ENCODE data around the gene GJD2.

Gene GJD2

DNA sequence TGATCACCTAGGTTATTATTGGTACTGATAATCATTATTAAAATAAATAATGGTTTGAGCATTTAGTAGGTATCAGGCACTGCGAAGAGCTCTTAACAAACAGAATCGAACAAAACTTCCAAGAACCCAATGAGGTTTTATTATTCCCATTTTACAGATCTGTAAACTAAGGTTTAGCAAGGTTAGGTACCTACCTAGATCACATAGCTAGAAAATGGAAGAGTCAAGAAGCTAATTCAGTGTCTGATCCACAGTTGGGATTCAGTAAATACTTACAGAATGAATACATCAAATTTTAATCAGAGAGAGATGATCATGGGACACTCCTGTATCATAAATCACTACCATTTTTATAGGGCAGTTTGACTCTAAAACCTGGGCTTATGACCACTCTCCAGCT is 15.5 kb downstream of the GJD2 start:
- Histone ChIP-seq H3K27me3 (replicated peaks; ENCODE audit: control insufficient read depth, insufficient read depth, low read length) (peaks cover 49% of the 10 kb centered on the region), H3K36me3 (ENCODE audit: control insufficient read depth, insufficient read depth, low read length, severe bottlenecking) (no peaks in the 10 kb centered on the region), H3K9ac (ENCODE audit: low read length) (no peak overlapping the region), H3K4me3 (ENCODE audit: low read length) (no peak overlapping the region), H3K4me1 (ENCODE audit: control insufficient read depth, insufficient read depth, low read length) (peaks cover 3% of the 10 kb centered on the region), H3K9me3 (ENCODE audit: control insufficient read depth, low read length) (no peaks in the 10 kb centered on the region)
- no peak for DNase-seq (ENCODE audit: low read depth)

- no peak overlapping the region for H3K9ac ChIP-seq (ENCODE audit: low read length)
- peaks cover 3% of the 10 kb centered on the region for H3K4me1 ChIP-seq (ENCODE audit: control insufficient read depth, insufficient read depth, low read length)
- peaks cover 43% of the 10 kb centered on the region for H3K27me3 ChIP-seq (replicated peaks; ENCODE audit: control insufficient read depth, insufficient read depth, low read length)
- no peak overlapping the region for H3K4me3 ChIP-seq (ENCODE audit: low read length)
- DNase-seq (ENCODE audit: low read depth) = no peak
- H3K9me3 ChIP-seq (ENCODE audit: control insufficient read depth, low read length) = no peaks in the 10 kb centered on the region
- H3K36me3 ChIP-seq (ENCODE audit: control insufficient read depth, insufficient read depth, low read length, severe bottlenecking) = no peaks in the 10 kb centered on the region
Observed at GRCh38 chr15:34738002-34738401, 16.8 kb downstream of the GJD2 start.

DNA sequence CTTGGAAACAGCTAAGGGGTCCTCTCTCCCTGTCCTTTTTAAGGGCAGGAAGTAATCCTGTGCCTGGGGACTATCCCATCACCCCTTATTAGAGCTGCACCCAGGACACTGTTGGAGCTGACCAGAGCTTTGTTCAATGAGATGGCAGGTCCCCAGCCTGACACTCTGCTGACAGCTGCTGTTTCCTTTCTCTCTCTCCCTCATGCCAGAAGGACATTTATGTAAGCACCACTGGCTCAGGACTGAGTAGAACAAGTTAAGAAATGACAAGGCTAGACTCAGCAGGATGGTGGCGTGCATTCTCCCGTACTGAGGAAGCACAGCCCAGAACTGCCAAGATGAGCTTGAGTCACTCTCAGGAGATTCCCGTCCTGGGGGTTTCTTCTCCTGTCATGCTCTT is 17.3 kb downstream of the GJD2 start:
- no peak overlapping the region for H3K4me3 ChIP-seq (ENCODE audit: low read length)
- H3K9ac ChIP-seq (ENCODE audit: low read length) = no peak overlapping the region
- no peaks in the 10 kb centered on the region for H3K36me3 ChIP-seq (ENCODE audit: control insufficient read depth, insufficient read depth, low read length, severe bottlenecking)
- no peaks in the 10 kb centered on the region for H3K9me3 ChIP-seq (ENCODE audit: control insufficient read depth, low read length)
- DNase-seq (ENCODE audit: low read depth) = no peak
- H3K27me3 ChIP-seq (replicated peaks; ENCODE audit: control insufficient read depth, insufficient read depth, low read length) = peaks cover 42% of the 10 kb centered on the region
- peaks cover 3% of the 10 kb centered on the region for H3K4me1 ChIP-seq (ENCODE audit: control insufficient read depth, insufficient read depth, low read length)

- Histone ChIP-seq H3K36me3 (ENCODE audit: control insufficient read depth, insufficient read depth, low read length, severe bottlenecking) (no peaks in the 10 kb centered on the region), H3K4me3 (ENCODE audit: low read length) (no peak overlapping the region), H3K9me3 (ENCODE audit: control insufficient read depth, low read length) (no peaks in the 10 kb centered on the region), H3K4me1 (ENCODE audit: control insufficient read depth, insufficient read depth, low read length) (peaks cover 3% of the 10 kb centered on the region), H3K27me3 (replicated peaks; ENCODE audit: control insufficient read depth, insufficient read depth, low read length) (peaks cover 26% of the 10 kb centered on the region), H3K9ac (ENCODE audit: low read length) (no peak overlapping the region)
- DNase-seq (ENCODE audit: low read depth) = no peak
Observed at GRCh38 chr15:34734303-34734702, 20.5 kb downstream of the GJD2 start.

DNA sequence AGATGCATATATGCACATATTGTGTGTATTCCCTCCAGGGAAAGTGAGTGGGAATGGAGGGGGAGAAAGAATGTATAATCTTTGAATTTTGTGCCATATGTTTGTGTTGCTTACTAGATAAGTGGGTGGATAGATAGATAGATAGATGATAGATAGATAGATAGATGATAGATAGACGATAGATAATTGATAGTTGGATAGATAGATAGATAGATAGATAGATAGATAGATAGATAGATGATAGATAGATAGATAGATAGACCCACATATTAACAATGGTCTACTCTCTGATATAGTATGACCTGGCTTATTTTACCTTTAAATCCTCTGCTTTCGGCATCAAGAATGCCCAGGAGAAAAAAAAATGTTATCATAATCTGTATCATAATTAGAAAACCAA is 21.2 kb downstream of the GJD2 start:
- H3K9ac ChIP-seq (ENCODE audit: low read length) = no peak overlapping the region
- H3K27me3 ChIP-seq (replicated peaks; ENCODE audit: control insufficient read depth, insufficient read depth, low read length) = peaks cover 20% of the 10 kb centered on the region
- H3K4me1 ChIP-seq (ENCODE audit: control insufficient read depth, insufficient read depth, low read length) = peaks cover 8% of the 10 kb centered on the region
- DNase-seq (ENCODE audit: low read depth) = no peak
- no peaks in the 10 kb centered on the region for H3K9me3 ChIP-seq (ENCODE audit: control insufficient read depth, low read length)
- no peaks in the 10 kb centered on the region for H3K36me3 ChIP-seq (ENCODE audit: control insufficient read depth, insufficient read depth, low read length, severe bottlenecking)
- H3K4me3 ChIP-seq (ENCODE audit: low read length) = no peak overlapping the region

- DNase-seq (ENCODE audit: low read depth) = no peak
Observed at GRCh38 chr15:34732430-34732829, 22.4 kb downstream of the GJD2 start.

DNA sequence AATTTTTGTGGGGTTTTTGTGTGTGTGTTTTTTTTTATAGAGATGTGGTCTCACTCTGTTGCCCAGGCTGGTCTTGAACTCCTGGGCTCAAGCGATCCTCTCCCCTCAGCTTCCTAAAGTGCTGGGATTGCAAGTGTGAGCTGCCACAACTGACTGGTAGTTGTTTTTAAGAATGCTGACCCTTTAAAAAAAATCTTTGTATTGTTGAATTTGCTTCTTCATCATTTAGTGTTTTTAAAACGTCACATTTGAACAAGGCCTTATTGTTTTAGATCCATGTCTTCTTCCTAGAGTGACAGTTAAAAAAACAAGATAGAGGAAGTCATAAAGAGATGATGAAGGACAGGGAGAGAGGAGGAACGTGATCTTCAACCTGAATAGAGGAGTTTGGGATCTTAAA is 24.1 kb downstream of the GJD2 start:
- Histone ChIP-seq H3K9me3 (ENCODE audit: control insufficient read depth, low read length) (no peaks in the 10 kb centered on the region), H3K9ac (ENCODE audit: low read length) (no peak overlapping the region), H3K36me3 (ENCODE audit: control insufficient read depth, insufficient read depth, low read length, severe bottlenecking) (no peaks in the 10 kb centered on the region), H3K4me1 (ENCODE audit: control insufficient read depth, insufficient read depth, low read length) (peaks cover 21% of the 10 kb centered on the region), H3K4me3 (ENCODE audit: low read length) (no peak overlapping the region), H3K27me3 (replicated peaks; ENCODE audit: control insufficient read depth, insufficient read depth, low read length) (peaks cover 9% of the 10 kb centered on the region)
- DNase-seq (ENCODE audit: low read depth) = no peak

More at GRCh38 chr15:34732430-34732829, 22.4 kb downstream of the GJD2 start:
- no peaks in the 10 kb centered on the region for H3K36me3 ChIP-seq (ENCODE audit: control insufficient read depth, insufficient read depth, low read length, severe bottlenecking)
- H3K27me3 ChIP-seq (replicated peaks; ENCODE audit: control insufficient read depth, insufficient read depth, low read length) = peaks cover 9% of the 10 kb centered on the region
- H3K9ac ChIP-seq (ENCODE audit: low read length) = no peak overlapping the region
- no peak overlapping the region for H3K4me3 ChIP-seq (ENCODE audit: low read length)
- H3K4me1 ChIP-seq (ENCODE audit: control insufficient read depth, insufficient read depth, low read length) = peaks cover 5% of the 10 kb centered on the region
- no peaks in the 10 kb centered on the region for H3K9me3 ChIP-seq (ENCODE audit: control insufficient read depth, low read length)

- H3K9ac ChIP-seq (ENCODE audit: low read length) = no peak overlapping the region
- peaks cover 27% of the 10 kb centered on the region for H3K4me1 ChIP-seq (ENCODE audit: control insufficient read depth, insufficient read depth, low read length)
- no peaks in the 10 kb centered on the region for H3K9me3 ChIP-seq (ENCODE audit: control insufficient read depth, low read length)
- H3K36me3 ChIP-seq (ENCODE audit: control insufficient read depth, insufficient read depth, low read length, severe bottlenecking) = no peaks in the 10 kb centered on the region
- peaks cover 9% of the 10 kb centered on the region for H3K27me3 ChIP-seq (replicated peaks; ENCODE audit: control insufficient read depth, insufficient read depth, low read length)
- no peak for DNase-seq (ENCODE audit: low read depth)
- H3K4me3 ChIP-seq (ENCODE audit: low read length) = no peak overlapping the region
Observed at GRCh38 chr15:34729886-34730285, 24.9 kb downstream of the GJD2 start.

DNA sequence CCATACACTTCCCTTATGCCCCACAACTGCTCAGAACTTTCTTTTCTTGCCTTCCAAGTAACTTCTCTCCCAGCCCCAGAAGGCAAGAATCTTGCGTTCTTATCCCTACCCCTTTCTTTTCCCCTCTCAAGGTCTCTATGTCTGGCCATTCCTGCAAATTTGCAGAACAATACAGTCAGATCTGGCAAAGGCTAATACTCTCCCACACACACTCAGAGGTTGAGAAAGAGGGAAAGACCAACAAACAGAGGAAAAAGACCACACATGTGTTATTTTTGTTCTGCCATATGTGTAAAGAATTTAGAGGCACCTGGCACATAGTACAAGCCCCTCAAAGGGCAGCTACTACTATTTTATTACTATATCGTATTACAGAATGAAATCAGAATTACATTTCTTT is 25.7 kb downstream of the GJD2 start:
- no peak for DNase-seq (ENCODE audit: low read depth)
- H3K4me3 ChIP-seq (ENCODE audit: low read length) = no peak overlapping the region
- H3K9ac ChIP-seq (ENCODE audit: low read length) = no peak overlapping the region
- no peaks in the 10 kb centered on the region for H3K9me3 ChIP-seq (ENCODE audit: control insufficient read depth, low read length)
- H3K36me3 ChIP-seq (ENCODE audit: control insufficient read depth, insufficient read depth, low read length, severe bottlenecking) = no peaks in the 10 kb centered on the region
- peaks cover 32% of the 10 kb centered on the region for H3K4me1 ChIP-seq (ENCODE audit: control insufficient read depth, insufficient read depth, low read length)
- peaks cover 4% of the 10 kb centered on the region for H3K27me3 ChIP-seq (replicated peaks; ENCODE audit: control insufficient read depth, insufficient read depth, low read length)

GRCh38 chr15:34726406-34727100 is 28.2 kb downstream of the GJD2 start:
- no peaks in the 10 kb centered on the region for H3K9me3 ChIP-seq (ENCODE audit: control insufficient read depth, low read length)
- peak overlapping the region; percentile 66 for H3K9ac ChIP-seq (ENCODE audit: low read length)
- H3K4me1 ChIP-seq (ENCODE audit: control insufficient read depth, insufficient read depth, low read length) = peaks cover 51% of the 10 kb centered on the region
- H3K4me3 ChIP-seq (ENCODE audit: low read length) = peak overlapping the region; percentile 2
- no peaks in the 10 kb centered on the region for H3K27me3 ChIP-seq (replicated peaks; ENCODE audit: control insufficient read depth, insufficient read depth, low read length)
- DNase-seq (ENCODE audit: low read depth) = peak; percentile 71
- H3K36me3 ChIP-seq (ENCODE audit: control insufficient read depth, insufficient read depth, low read length, severe bottlenecking) = no peaks in the 10 kb centered on the region

- Histone ChIP-seq H3K4me3 (ENCODE audit: low read length) (peak overlapping the region; percentile 2), H3K9ac (ENCODE audit: low read length) (peak overlapping the region; percentile 66), H3K4me1 (ENCODE audit: control insufficient read depth, insufficient read depth, low read length) (peaks cover 56% of the 10 kb centered on the region), H3K36me3 (ENCODE audit: control insufficient read depth, insufficient read depth, low read length, severe bottlenecking) (no peaks in the 10 kb centered on the region), H3K9me3 (ENCODE audit: control insufficient read depth, low read length) (no peaks in the 10 kb centered on the region), H3K27me3 (replicated peaks; ENCODE audit: control insufficient read depth, insufficient read depth, low read length) (no peaks in the 10 kb centered on the region)
- DNase-seq (ENCODE audit: low read depth) = peak; percentile 55
Observed at GRCh38 chr15:34725556-34725955, 29.2 kb downstream of the GJD2 start.

DNA sequence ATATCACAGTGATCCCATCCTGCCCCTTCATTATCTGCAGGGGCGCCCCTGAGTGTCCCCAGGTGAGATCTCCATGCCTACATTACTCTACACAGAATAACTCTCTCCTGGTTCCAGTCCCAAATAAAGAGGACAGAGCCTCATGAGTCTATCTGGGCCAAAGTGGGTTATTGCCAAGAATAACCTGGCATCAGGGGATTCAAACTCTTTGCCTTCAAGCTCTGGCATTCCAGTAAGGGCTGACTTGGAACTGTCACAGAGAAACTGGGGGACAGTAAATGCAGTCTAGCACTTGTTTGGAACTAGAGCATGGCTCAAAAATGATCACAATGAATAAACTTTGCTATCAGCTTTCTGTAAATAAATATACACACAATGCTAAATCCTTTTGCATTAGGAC is 30.3 kb downstream of the GJD2 start:
- Histone ChIP-seq H3K27me3 (replicated peaks; ENCODE audit: control insufficient read depth, insufficient read depth, low read length) (no peaks in the 10 kb centered on the region), H3K4me1 (ENCODE audit: control insufficient read depth, insufficient read depth, low read length) (peaks cover 56% of the 10 kb centered on the region), H3K9me3 (ENCODE audit: control insufficient read depth, low read length) (no peaks in the 10 kb centered on the region), H3K36me3 (ENCODE audit: control insufficient read depth, insufficient read depth, low read length, severe bottlenecking) (no peaks in the 10 kb centered on the region), H3K9ac (ENCODE audit: low read length) (peak overlapping the region; percentile 11), H3K4me3 (ENCODE audit: low read length) (no peak overlapping the region)
- DNase-seq (ENCODE audit: low read depth) = peak; percentile 15
